Vagina (tissue), 2 donors: Measurements from ENCODE around the gene FBXW5.

Experiments
- POLR2A ChIP-seq, 2 donors: fragments of 450-650 bp; IDR thresholded peaks; one replicate each; pipeline ENCODE4 v1.6.1; 2017; ENCODE audit warnings: antibody characterized with exemption in 2 of 2, mild to moderate bottlenecking in 2 of 2, moderate library complexity in 2 of 2
- POLR2AphosphoS5 ChIP-seq, 2 donors: sonication (generic); formaldehyde crosslinking; IDR thresholded peaks; one replicate each; pipeline ENCODE4 v1.9.0; 2017; ENCODE audit warnings: antibody characterized with exemption in 2 of 2, mild to moderate bottlenecking in 2 of 2, low read depth in 1 of 2; ENCODE audit not compliant: insufficient read depth in 1 of 2
- TF ChIP-seq, protein P1 (sequence below), 3 experiments: fragments of 450-650 bp in 2 of 3; fragments of 200-600 bp in 1 of 3; sonication (generic) in 1 of 3; IDR thresholded peaks; one replicate each; pipeline ENCODE4 v1.5.1; 2017 to 2019; ENCODE audit warnings: antibody characterized with exemption in 3 of 3, mild to moderate bottlenecking in 2 of 3, moderate library complexity in 2 of 3

DNA sequence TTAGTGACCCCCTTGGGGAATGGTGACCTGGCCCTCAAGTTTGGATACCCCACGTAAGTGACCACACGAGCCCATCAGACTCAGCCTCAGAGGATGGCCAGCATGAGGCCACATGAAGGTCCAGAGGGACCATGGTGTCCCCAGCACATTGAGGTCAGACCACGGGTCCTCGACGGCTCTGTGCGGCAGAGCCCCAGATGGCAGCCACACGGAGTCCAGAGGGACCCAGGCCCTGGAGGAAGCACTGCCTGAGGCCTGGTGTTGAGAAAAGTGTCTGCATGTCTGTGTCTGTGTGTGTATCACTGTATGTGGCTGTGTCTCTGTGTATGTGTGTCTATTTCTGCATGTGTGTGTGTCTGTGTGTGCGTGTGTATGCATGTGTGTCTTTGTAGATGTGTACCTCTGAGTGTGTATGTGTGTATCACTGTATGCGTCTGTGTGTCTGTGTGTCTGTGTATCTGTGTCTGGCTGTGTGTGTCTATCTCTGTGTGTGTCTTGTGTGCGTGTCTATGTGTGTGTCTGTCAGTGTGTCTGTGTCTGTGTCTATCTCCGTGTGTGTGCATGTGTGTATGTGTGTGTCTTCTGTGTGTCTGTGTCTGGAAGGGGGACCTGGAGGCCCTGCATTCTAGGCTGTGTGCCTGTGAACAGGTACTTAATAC, 39.2 kb upstream of the FBXW5 start:
- TF ChIP-seq, protein P1, sequence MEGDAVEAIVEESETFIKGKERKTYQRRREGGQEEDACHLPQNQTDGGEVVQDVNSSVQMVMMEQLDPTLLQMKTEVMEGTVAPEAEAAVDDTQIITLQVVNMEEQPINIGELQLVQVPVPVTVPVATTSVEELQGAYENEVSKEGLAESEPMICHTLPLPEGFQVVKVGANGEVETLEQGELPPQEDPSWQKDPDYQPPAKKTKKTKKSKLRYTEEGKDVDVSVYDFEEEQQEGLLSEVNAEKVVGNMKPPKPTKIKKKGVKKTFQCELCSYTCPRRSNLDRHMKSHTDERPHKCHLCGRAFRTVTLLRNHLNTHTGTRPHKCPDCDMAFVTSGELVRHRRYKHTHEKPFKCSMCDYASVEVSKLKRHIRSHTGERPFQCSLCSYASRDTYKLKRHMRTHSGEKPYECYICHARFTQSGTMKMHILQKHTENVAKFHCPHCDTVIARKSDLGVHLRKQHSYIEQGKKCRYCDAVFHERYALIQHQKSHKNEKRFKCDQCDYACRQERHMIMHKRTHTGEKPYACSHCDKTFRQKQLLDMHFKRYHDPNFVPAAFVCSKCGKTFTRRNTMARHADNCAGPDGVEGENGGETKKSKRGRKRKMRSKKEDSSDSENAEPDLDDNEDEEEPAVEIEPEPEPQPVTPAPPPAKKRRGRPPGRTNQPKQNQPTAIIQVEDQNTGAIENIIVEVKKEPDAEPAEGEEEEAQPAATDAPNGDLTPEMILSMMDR (IDR thresholded peaks at IDR 0.05): no peak
- TF ChIP-seq POLR2AphosphoS5 (IDR thresholded peaks at IDR 0.05; ENCODE audit: insufficient read depth in 1 of 2, low read depth in 1 of 2): no peak
- TF ChIP-seq POLR2A (IDR thresholded peaks at IDR 0.05): no peak
